Thyroid gland (tissue), 4 donors: ENCODE data around the gene AKR1E2.

Experiments
- POLR2A ChIP-seq, 2 donors: fragments of 450-650 bp; IDR thresholded peaks; one replicate each; pipeline ENCODE4 v1.6.1; 2017; ENCODE audit warnings: antibody characterized with exemption in 2 of 2, mild to moderate bottlenecking in 2 of 2, moderate library complexity in 1 of 2
- TF ChIP-seq, protein P1 (sequence below), 6 experiments: fragments of 200-600 bp in 3 of 6; fragments of 450-650 bp in 3 of 6; sonication (generic) in 3 of 6; IDR thresholded peaks; one replicate each; pipeline ENCODE4 v1.5.1; 2016 to 2019; ENCODE audit warnings: antibody characterized with exemption in 6 of 6, mild to moderate bottlenecking in 2 of 6, inconsistent platforms in 1 of 6, moderate library complexity in 1 of 6

DNA sequence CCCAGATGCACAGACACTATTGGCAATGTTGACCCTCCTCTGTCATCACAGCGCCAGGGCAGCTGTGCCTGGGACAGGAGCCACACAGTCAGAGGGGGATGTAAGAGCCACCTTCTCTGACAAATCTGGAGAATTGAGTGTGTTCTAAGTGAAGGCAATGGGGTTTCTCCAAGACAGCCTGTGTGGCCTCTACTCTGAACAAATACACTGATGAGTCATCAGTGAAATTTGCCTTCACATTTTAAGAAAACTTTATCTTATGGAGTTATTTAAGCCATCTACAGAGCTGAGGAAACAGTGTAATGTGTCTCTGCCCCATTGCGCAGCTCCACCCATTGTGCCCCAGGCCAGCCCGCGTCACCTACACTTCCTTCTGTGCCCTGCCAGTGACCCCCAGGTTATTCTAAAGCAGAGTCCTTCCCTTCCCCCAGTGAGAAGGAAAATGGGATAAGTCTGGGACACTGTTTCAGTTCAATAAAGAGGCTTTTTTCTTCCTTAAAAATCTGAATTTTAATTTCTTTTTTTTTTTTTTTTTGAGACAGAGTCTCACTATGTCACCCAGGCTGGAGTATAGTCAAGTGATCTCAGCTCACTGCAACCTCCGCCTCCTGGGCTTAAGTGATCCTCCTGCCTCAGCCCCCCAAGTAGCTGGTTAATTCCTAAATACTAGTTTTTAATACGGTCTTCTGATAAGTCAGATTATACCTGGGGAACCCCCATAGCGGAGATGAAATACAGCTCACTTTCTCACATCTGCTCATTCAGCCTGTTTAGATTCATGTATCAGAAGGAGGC lies 21.8 kb downstream of the AKR1E2 start:
- TF ChIP-seq POLR2A (IDR thresholded peaks at IDR 0.05) = no peak
- TF ChIP-seq, protein P1, sequence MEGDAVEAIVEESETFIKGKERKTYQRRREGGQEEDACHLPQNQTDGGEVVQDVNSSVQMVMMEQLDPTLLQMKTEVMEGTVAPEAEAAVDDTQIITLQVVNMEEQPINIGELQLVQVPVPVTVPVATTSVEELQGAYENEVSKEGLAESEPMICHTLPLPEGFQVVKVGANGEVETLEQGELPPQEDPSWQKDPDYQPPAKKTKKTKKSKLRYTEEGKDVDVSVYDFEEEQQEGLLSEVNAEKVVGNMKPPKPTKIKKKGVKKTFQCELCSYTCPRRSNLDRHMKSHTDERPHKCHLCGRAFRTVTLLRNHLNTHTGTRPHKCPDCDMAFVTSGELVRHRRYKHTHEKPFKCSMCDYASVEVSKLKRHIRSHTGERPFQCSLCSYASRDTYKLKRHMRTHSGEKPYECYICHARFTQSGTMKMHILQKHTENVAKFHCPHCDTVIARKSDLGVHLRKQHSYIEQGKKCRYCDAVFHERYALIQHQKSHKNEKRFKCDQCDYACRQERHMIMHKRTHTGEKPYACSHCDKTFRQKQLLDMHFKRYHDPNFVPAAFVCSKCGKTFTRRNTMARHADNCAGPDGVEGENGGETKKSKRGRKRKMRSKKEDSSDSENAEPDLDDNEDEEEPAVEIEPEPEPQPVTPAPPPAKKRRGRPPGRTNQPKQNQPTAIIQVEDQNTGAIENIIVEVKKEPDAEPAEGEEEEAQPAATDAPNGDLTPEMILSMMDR (IDR thresholded peaks at IDR 0.05) = no peak
